GM18499 (cell line): Measurements from ENCODE around the gene NBPF26.
"Not testable (repeated sequence)": the region's sequence is repeated elsewhere in the genome, so short reads cannot be mapped to it uniquely, and the experiment has no call there.

Source experiments
- ATAC-seq: cut with Tn5 transposase; IDR thresholded peaks from one replicate; pipeline ENCODE4 v1.9.1; 2021; ENCODE audit warnings: moderate number of reproducible peaks; ENCODE audit not compliant: insufficient read depth, unreplicated experiment

The NBPF26 gene

DNA sequence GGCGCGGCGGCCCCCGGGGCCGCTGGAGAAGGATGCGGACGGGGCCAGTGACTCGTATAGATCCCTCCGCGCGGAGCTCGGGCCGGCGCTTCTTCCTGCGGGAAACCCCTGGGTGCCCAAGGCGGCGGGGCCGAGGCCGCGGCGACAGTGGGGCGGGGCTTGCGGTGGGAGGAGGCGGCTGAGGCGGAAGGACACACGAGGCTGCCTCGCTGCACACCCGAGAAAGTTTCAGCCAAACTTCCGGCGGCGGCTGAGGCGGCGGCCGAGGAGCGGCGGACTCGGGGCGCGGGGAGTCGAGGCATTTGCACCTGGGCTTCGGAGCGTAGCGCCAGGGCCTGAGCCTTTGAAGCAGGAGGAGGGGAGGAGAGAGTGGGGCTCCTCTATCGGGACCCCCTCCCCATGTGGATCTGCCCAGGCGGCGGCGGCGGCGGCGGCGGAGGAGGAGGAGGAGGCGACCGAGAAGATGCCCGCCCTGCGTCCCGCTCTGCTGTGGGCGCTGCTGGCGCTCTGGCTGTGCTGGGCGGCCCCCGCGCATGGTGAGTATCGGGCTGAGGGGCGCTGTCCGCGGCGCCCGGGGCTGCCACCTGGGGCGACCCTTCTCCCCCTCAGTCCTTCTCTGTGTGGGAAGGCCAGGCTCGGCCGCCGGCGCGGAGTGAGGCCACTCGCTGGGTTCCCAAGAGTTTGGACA, at the start of gene NBPF26:
NBPF26 (plus strand) TSS at position 231 of the 688 bp plus-strand sequence.
- ATAC-seq = not testable (repeated sequence)

DNA sequence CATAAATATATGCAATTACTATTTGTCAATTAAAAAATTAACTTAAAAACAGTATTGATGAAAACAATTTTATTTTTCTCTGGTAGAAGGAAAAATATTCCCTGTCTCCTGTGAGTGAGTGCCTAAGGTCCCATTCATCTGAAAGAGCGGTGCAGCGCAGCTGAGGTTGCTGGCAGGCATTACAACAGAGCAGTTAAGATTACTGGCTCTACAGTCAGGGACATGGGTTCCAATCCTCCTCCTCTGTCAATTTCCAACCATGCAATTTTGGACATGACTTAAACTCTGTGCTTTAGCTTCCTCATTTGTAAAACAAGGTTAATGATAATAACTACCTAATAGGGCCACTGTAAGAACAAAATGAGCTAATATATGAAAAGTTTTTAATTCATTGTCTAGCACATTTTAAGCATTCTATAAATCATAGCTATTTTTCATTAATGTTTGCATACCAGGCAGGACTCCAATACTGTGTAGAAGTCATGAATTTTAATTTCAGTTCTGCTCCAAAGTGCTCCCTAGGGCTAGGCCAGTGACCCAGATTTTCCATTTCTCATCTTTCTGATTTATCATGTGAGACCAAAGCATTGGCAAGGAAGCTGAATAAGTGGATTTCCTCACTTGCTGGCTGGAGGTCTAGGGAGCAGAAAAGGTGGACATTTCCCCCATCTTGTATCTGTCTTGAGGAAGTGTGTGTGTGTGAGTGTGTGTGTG, 43.5 kb upstream of the NBPF26 start:
- ATAC-seq = not testable (repeated sequence)

DNA sequence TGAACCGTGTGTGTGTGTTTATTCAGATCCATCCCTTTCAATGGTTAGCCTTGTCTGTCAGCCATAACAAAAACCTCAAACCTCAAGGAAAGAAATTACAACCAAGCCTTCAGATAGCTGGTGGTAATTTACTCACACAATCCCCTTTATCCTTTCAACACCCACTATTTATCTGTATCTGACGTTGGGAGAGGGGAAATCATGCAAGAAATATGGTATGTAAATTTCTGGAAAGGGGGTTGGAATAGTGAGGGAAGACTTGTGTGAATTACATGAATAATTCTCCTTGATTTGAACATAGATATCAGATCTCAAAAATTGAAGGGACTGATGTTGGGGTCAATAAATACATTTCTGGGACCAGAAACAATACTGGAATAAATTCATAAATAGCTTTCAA, 42.8 kb upstream of the NBPF26 start:
- ATAC-seq = not testable (repeated sequence)

DNA sequence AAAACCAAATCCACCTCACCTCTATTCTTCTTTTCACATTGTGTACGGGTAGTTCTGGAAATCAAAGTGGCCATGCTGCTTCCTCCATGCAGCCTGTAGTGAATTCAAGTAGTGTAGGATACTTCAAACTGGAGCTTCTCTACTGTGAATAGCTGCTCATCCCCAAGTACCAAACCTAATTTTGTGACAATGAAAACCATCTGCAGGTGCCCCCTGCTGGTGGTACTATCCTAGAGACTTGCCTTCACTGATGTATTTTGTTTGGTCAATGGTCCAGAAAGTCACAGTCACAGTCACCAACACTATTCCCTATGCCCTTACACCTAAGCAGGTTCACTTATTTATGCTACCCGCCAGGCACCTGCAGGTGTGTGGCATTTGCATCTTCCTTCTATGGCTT, 39.3 kb upstream of the NBPF26 start:
- ATAC-seq = not testable (repeated sequence)

DNA sequence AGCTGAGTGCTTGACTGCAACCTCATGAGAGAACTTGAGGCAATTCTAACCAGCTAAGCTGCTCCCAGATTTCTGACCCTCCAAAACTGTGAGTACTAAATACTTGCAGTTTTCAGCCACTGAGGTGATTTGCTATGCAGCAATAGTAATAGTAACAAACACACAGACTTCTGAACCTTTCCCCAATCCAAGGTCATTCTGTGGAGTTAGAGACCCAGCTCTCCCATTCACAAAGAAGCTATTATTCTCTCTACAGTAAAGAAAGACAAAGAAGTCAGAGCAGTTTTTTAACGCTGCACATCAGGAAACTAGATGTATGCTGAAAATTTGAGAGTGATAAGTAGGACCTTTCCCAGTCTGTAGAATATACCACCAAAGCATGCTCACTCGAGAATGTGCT, 38.1 kb upstream of the NBPF26 start:
- ATAC-seq = not testable (repeated sequence)

DNA sequence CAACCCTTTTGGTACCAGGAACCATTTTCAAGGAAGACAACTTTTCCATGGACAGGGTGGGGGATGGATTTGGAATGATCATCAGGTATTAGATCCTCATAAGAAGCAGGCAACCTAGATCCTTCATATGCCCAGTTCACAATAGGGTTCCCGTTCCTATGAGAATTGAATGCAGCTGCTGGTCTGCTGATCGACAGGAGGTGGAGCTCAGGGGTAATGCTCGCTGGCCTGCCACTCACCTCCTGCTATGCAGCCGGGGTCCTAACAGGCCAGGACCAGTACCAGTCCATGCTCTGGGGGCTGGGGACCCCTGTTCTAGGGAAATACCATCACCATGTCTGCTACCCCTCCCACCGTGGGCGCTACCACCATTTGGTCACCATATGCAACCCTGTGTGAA, 36.5 kb upstream of the NBPF26 start:
- ATAC-seq = not testable (repeated sequence)

DNA sequence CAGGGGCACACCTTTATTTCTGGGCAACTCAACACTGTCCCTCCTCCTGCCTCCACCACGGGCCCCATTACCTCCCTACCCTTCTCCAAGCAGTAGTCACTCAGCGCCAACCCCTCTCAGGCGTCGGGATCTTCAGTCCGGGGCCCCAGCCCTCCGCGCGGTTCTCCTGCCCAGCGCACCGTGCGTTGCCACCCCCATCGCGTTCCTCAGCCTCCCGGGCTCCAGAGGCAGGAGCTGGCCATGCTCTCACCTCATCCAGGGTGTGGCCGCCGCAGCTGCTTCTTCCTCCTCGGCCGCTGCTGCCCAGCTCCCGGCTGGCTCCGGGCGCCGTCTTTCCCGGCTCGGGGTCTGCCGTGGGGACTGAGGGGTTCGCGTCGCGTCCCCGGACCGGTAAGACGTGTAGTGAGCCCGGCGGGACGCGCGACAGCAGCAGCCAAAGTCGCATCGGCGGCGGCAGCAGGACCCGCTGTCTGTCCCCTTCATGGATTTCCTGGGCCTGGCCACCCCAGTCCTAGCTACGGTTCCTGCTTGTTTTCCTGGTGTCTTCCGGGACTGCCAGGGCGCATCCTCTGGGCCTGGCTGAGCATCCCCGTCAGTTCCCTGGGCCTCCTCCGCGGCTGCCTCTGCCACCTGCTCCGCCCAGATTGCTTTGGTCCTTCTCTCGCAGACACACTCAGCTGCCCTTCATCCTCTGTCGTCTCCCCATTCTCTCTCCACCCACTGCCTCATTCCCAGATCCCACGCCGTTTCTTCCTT, 22.8 kb upstream of the NBPF26 start:
- not testable (repeated sequence) for ATAC-seq

DNA sequence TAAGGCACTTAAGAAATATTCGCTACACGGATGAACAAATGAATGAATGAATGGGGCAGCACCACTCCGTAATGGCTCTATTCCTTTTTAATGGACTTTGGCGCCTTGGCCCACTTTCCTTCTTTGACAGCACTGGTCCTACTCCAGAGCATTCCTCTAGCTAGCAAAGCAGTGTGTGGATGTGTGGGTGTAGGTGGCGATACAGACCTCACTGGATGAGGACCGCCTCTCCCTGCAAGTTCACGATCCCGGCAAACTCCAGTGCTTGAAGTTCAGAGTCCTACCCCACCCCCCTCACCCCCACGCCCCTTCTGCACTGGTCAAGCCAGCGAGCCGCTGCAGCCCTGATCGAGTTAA, 409 bp upstream of the NBPF26 start:
- not testable (repeated sequence) for ATAC-seq

DNA sequence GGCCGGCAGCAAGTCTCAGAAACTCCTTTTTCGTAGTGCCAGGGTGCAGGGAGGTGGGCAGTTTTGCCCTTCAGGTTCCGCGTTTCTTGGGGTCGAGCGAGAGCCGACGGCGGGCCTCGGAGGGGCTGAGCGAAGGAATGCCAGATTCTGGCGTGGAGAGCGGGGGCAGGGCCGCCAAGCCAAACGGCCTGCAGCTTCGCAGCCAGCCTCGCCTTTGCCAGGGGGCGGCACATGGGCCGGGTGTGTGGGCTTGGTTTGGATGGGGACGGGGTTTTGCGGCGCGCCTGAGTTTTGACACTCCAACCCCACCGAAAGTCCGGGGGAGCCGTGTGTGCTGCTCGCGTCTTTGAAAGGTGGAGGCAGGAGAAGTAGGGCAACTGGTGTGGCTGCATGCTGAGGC, 762 bp downstream of the NBPF26 start:
- not testable (repeated sequence) for ATAC-seq

DNA sequence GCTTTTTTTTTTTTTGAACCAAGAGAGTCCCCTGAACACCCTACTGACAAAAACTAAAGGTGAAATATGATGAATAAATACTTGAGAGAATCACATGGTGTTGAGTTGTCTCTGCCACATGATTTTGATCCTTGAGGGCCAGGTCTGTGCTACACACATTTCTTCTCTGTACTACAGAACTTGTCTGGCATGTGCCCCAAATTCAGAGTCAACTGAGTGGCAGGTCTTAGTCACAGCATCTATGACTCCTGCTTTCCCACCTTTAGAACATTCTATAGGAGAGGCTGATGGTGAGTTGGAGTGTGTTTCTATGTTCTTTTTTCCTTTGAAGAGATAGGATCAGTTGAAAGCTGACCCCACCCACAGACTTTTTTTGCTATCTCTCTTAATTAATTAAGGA, 5.1 kb downstream of the NBPF26 start:
- not testable (repeated sequence) for ATAC-seq

DNA sequence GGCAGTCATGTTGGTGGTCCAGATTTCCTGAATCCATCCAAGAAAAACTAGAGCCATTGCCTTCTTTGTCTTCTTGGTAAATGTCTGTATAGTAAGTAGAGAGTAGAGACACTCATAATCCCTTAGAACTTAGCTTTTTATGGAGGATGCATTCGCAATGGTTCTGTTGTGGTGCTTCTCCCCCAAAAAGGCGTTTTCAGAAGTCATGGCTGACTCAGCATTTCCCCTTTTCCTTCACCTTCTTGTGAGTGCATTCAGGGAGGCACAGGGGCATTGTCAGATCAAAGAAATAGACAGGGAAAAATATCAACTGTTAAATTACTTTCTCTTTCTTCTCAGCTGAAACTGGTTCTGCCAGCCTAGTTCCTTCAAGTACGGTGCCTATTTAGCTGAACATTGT, 45.3 kb downstream of the NBPF26 start:
- not testable (repeated sequence) for ATAC-seq

DNA sequence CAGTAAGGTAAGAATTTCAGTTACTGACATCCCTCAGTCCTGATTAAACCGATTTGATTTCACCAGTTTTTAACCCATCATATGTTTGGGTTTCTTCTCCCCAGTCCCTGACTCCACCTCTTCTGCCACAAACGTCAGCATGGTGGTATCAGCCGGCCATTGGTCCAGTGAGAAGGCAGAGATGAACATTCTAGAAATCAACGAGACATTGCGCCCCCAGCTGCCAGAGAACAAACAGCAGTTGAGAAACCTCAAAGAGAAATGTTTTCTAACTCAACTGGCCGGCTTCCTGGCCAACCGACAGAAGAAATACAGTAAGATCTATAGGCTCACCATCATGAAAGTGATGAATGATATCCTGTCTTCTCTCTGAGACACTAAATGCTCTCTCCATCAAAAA, 81.7 kb downstream of the NBPF26 start:
- not testable (repeated sequence) for ATAC-seq

DNA sequence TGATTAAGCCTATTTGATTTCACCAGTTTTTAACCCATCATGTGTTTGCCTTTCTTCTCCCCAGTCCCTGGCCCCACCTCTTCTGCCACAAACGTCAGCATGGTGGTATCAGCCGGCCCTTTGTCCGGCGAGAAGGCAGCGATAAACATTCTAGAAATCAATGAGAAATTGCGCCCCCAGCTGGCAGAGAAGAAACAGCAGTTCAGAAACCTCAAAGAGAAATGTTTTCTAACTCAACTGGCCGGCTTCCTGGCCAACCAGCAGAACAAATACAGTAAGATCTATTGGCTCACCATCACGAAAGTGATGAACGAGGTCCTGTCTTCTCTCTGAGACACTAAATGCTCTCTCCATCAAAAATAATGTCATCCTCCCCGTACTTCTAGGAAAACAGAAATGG, 88.1 kb downstream of the NBPF26 start:
- not testable (repeated sequence) for ATAC-seq

DNA sequence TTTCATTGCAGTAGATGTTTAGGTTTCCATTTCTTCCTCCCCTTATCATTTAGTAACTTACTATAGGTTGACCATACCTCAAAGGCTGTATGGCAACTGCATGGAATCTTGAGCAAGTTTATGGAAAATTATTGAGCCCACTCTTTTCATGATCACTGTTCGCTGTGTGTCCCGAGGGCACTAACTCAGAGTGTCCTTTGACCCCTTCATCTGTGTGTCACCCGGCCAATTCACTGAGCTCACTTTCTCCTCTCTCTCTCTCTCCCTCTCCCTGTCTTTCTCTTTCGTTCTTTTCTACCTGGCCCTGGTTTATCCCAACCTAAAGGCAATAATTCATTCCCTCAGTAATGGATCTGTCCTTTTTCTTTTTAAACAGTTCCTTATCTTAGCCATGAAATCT, 101.3 kb downstream of the NBPF26 start:
- not testable (repeated sequence) for ATAC-seq

DNA sequence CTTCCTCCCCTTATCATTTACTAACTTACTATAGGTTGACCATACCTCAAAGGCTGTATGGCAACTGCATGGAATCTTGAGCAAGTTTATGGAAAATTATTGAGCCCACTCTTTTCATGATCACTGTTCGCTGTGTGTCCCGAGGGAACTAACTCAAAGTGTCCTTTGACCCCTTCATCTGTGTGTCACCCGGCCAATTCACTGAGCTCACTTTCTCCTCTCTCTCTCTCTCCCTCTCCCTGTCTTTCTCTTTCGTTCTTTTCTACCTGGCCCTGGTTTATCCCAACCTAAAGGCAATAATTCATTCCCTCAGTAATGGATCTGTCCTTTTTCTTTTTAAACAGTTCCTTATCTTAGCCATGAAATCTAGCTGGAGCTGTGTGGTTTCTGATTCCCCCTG, 102.9 kb downstream of the NBPF26 start:
- ATAC-seq = not testable (repeated sequence)

DNA sequence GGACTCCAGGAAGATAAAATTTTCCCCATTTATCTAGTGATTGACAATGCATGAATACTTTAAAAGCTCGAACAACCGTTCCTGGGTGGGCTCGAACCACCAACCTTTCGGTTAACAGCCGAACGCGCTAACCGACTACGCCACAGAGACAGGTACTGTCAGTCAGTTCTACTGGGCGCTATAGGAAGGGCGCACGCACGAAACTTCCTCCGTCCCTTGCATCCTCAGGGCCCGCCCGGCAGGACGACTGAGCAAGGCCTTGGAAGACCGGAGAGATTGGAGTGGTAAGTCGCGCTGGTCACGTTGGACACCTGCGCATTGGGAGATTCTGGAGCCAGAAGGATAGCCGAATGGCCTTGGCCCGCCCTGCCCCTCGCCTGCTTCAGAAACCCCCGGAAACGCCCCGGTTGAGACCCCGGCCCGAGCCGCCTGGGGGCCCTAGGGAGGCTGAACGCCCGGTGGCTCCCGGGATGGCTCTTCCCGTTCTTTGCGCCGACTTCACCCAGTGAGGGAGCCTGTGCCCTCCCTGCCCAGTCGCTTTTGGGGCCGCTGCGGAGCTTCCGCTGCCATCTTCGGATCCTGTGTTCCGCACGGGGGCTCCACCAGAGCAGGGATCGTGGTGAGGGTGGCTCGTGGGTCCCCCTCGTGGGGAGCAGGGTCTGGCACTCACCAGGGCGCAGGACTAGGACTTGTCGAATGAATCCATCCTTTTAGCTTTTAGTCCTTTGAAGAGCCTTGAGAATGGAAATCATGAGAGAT, 120.6 kb downstream of the NBPF26 start:
- not testable (repeated sequence) for ATAC-seq

DNA sequence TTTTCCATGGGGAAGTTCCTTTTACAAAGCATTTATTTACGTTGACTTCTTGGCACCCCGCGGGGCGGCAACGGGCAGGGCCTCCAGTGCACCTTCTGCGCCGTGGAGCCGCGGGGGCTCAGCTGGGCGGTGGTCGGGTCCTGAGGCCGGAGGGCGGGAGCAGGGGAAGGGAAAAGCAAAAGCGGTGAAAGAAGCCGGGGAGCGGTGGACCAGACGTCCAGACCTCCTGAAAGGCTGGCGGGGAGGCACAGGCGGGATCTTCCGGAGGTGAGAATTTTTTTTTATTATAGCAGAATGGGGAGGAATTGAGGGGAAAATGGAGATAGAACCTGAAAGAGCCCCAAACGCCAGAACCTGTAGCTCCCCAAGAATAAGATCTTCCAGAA, 121.2 kb downstream of the NBPF26 start:
- not testable (repeated sequence) for ATAC-seq

DNA sequence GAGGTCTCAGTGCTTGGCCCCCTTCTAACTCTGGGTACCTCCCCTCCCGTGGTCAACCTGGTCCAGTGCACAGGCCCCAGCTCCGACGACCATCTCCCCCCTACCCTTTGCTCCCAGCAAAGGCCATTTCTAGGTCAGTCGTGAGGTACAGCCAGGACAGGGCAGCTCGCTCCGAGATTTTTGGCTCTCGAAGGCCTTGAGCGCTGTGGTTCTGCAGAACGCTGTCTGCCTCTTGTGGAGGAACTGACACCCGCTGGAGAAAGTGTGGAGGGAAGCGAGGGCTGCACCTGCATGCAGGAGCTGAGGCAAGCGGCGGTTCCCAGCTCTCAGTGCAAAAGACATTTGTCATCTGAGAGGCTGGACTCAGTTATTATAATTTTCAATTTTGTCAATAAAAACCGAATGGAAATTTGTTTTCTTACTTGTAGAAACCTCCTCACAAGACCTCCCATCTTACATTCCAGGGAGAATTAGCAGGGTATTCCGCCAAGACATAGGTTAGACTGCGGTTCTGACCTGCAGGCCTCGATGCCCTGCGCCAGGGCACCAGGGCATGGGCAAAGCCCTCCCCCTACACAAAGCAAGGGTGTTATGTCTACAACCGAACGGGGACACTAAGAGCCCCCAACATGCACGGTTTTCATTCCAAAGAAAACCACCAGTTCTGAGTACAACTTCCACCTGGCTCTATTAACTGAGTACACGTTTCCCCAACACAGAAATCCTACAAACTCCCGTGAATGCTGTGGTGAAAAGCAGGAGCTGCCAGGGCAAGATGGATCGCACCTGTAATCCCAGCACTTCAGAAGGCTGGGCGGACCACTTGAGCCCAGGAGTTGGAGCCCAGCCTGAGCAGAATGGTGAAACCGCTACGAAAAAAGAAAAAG, 125.9 kb downstream of the NBPF26 start:
- ATAC-seq = not testable (repeated sequence)

DNA sequence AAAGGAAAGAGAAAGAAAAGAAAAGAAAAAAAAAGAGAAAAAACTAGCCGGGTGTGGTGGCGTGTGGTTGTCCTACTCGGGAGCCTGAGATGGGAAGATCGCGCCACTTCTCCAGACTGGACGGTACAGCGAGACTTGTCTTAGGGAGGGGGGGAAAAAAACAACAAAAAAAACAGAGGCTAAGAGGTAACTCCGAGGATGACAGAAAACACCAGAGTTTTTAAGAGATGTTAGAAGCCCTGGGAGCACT, 126.5 kb downstream of the NBPF26 start:
- ATAC-seq = not testable (repeated sequence)
